K562 (cell line): Measurements from ENCODE around the gene AGMO. TPM values are rescaled to one million over a fixed set of nuclear protein-coding genes. Genes with fewer than 3 reads are reported as not detected.

Source experiments
- ATAC-seq: fragments of 200-7000 bp; cut with Tn5 transposase; 3 replicates; pipeline ENCODE4 v1.9.1; 2020; ENCODE audit warnings: moderate library complexity
- BruUV-seq: library from RNA; stranded (reverse); fragments of 400-500 nt; replicated peaks from 2 replicates; lab custom pipeline; 2021; lab: Mats Ljungman, UMichigan
- CTCF ChIA-PET: fragments of 300-600 bp; formaldehyde crosslinking; extraction: SDS; loops from one replicate; lab custom pipeline; 2021; ENCODE audit warnings: low intra/inter-chr PET ratio; lab: Yijun Ruan, JAX
- POLR2A ChIA-PET: fragments of 300-600, 350-650 bp; sonication (Branson Sonifier 250); formaldehyde crosslinking; extraction: SDS; loops from one replicate; lab custom pipeline; 2021; ENCODE audit warnings: antibody characterized with exemption, inconsistent platforms; lab: Yijun Ruan, JAX
- DNase-seq, 4 experiments: peaks; one replicate each; pipeline versions ENCODE4 v3.0.0 to v3.0.0-alpha.2; 2011 to 2018; ENCODE audit warnings: low spot score in 3 of 4, mixed read lengths in 3 of 4; ENCODE audit errors: extremely low read depth in 1 of 4
- FAIRE-seq: peaks from 2 replicates; lab custom pipeline; 2011; peaks lifted over from hg19 to GRCh38; lab: Jason Lieb, UNC
- H2AFZ ChIP-seq: 2 replicates; pipeline ENCODE4 v1.6.0; 2011; ENCODE audit warnings: low read depth, low read length, control low read depth, inconsistent platforms
- H3K27ac ChIP-seq: fragments of 200-600 bp; 3 replicates; pipeline ENCODE4 v1.8.0; 2011; ENCODE audit warnings: low read depth, mild to moderate bottlenecking, control low read depth, inconsistent platforms, low read length, moderate library complexity, mixed read lengths; ENCODE audit errors: extremely low read depth
- H3K27me3 ChIP-seq, 2 experiments: fragments of 300-600 bp in 1 of 2; 2 replicates in 1 of 2; 3 replicates in 1 of 2; pipeline versions ENCODE4 v1.6.0 to v1.8.0; 2011; ENCODE audit warnings: inconsistent platforms in 2 of 2, low read length in 2 of 2, mild to moderate bottlenecking in 1 of 2, mixed read lengths in 1 of 2, moderate library complexity in 1 of 2; ENCODE audit not compliant: control insufficient read depth in 2 of 2, insufficient read depth in 2 of 2
- H3K36me3 ChIP-seq: fragments of 300-600 bp; 3 replicates; pipeline ENCODE4 v1.8.0; 2011; ENCODE audit warnings: mild to moderate bottlenecking, low read length, inconsistent platforms; ENCODE audit not compliant: control insufficient read depth, insufficient read depth
- H3K4me1 ChIP-seq, 2 experiments: fragments of 200-600 bp in 1 of 2; replicated peaks in 1 of 2; 2 replicates in 1 of 2; 3 replicates in 1 of 2; pipeline versions ENCODE4 v1.5.1 to v1.8.0; 2011; ENCODE audit warnings: inconsistent platforms in 2 of 2, low read length in 2 of 2, mild to moderate bottlenecking in 1 of 2, mixed read lengths in 1 of 2, moderate library complexity in 1 of 2; ENCODE audit not compliant: control insufficient read depth in 2 of 2, insufficient read depth in 2 of 2
- H3K4me2 ChIP-seq: 2 replicates; pipeline ENCODE4 v1.6.1; 2011; ENCODE audit warnings: low read length, control low read depth, inconsistent platforms, mixed read lengths; ENCODE audit not compliant: insufficient read depth
- H3K4me3 ChIP-seq: fragments of 200-600 bp; sonication (generic), shearing (Covaris generic); 2 replicates; pipeline ENCODE4 v1.5.1; 2016; ENCODE audit warnings: control low read depth, inconsistent platforms
- H3K79me2 ChIP-seq: fragments of 200-600 bp; 3 replicates; pipeline ENCODE4 v1.8.0; 2011; ENCODE audit warnings: low read length, inconsistent platforms; ENCODE audit not compliant: control insufficient read depth, insufficient read depth
- H3K9ac ChIP-seq, 2 experiments: 2 replicates each; pipeline versions ENCODE4 v1.6.0 to v1.6.1; 2011; ENCODE audit warnings: low read depth in 2 of 2, low read length in 2 of 2, control low read depth in 1 of 2, inconsistent platforms in 1 of 2, mild to moderate bottlenecking in 1 of 2, mixed read lengths in 1 of 2; ENCODE audit not compliant: insufficient read depth in 1 of 2
- H3K9me1 ChIP-seq: one replicate; pipeline ENCODE4 v1.6.0; 2011; ENCODE audit warnings: inconsistent platforms, mild to moderate bottlenecking, low read length, moderate library complexity; ENCODE audit not compliant: control insufficient read depth, insufficient read depth
- H3K9me3 ChIP-seq: replicated peaks from 2 replicates; pipeline ENCODE4 v1.5.1; 2011; ENCODE audit warnings: low read depth, low read length, inconsistent platforms; ENCODE audit not compliant: control insufficient read depth, insufficient read depth
- H4K20me1 ChIP-seq: replicated peaks from 2 replicates; pipeline ENCODE4 v1.6.1; 2011; ENCODE audit warnings: low read length, inconsistent platforms, mixed read lengths; ENCODE audit not compliant: control insufficient read depth, insufficient read depth
- POLR2H ChIP-seq: IDR thresholded peaks from 2 replicates; pipeline ENCODE4 v1.6.1; 2016; ENCODE audit warnings: missing genetic modification characterization, low read depth, mild to moderate bottlenecking, control low read depth, missing compliant biosample characterization, moderate library complexity
- PPARD ChIP-seq: fragments of 250-450 bp; sonication (Bioruptor Pico); IDR thresholded peaks from 2 replicates; pipeline ENCODE4 v1.8.0; 2022; ENCODE audit warnings: inconsistent platforms, mild to moderate bottlenecking, moderate library complexity
- RUNX1 ChIP-seq: sonication (generic); IDR thresholded peaks from 2 replicates; pipeline ENCODE4 v1.6.1; 2016; ENCODE audit warnings: antibody characterized with exemption, low read depth
- ZNF124 ChIP-seq: sonication (generic); formaldehyde crosslinking; IDR thresholded peaks from 2 replicates; pipeline ENCODE4 v1.8.1; 2022; ENCODE audit warnings: missing genetic modification reagents
- ZNF23 ChIP-seq: fragments of 250-450 bp; sonication (Bioruptor Pico); IDR thresholded peaks from 2 replicates; pipeline ENCODE4 v1.4.0; 2020; ENCODE audit warnings: mild to moderate bottlenecking
- WGBS: fragments of 100-300 bp; shearing (Covaris generic); methylation state at CpG from one replicate; pipeline ENCODE4 v1.1.6; 2016; ENCODE audit warnings: low coverage, mixed read lengths; ENCODE audit not compliant: insufficient coverage; ENCODE audit errors: missing lambda C conversion rate; 5-methylcytosine and 5-hydroxymethylcytosine counted together
- in situ Hi-C: fragments of 300-500 bp; cut with MboI; formaldehyde crosslinking; loops from 4 replicates; pipeline ENCODE4 v1.15.0; 2018; ENCODE audit warnings: inconsistent platforms, mixed read lengths
- intact Hi-C: fragments of 100-400 bp; cut with micrococcal nuclease; formaldehyde crosslinking; loops from 2 replicates; pipeline ENCODE4 v1.14.2; 2022
- polyA plus RNA-seq, 8 experiments: library from polyadenylated mRNA; depleted of rRNA in 4 of 8; stranded (reverse) in 5 of 8; unstranded in 3 of 8; fragments of >200 nt; fragmentation: Nextera tagmentation in 2 of 8; fragmentation: Illumina TruSeq in 1 of 8; extraction: Ambion mirVana in 2 of 8; extraction: Trizol in 1 of 8; gene quantifications; 2 replicates each; pipeline versions ENCODE4 v1.2.1 to v1.2.3, GENCODE V29; 2011 to 2014; ENCODE audit warnings: inconsistent platforms in 1 of 8, missing spikeins in 1 of 8
- total RNA-seq, 7 experiments: library from RNA; depleted of rRNA in 6 of 7; stranded (reverse); fragments of >200 nt in 6 of 7; fragmentation: Illumina TruSeq in 2 of 7; extraction: Trizol in 2 of 7; gene quantifications; 2 replicates each; pipeline versions ENCODE4 v1.2.1 to v1.2.3, GENCODE V29; 2011 to 2021; ENCODE audit warnings: low replicate concordance in 1 of 7
- TF ChIP-seq, protein P1 (sequence below): fragments of 200-800 bp; sonication (Bioruptor generic); IDR thresholded peaks from 2 replicates; pipeline ENCODE4 v1.6.1; 2016; ENCODE audit warnings: missing genetic modification characterization, missing compliant biosample characterization

The AGMO gene
- total and polyA plus RNA-seq, 9 of the 15 experiments (the other 6 are each of a cell fraction or from before 2014, with no cell fraction given), result 0.30 to 1.4 (median 0.69) TPM; not detected in 1

GRCh38 chr7:15314922-15315321 is 246.9 kb downstream of the AGMO start:
- no peak overlapping the region for H3K9ac ChIP-seq
- WGBS, result 5% methylated on average over 5 of the region's 5 CpGs
- FAIRE-seq (no peak), ATAC-seq (no peak), DNase-seq (no peak)
- no peak overlapping the region for H3K4me3 ChIP-seq
- H3K27me3 ChIP-seq, result no peaks in the 10 kb centered on the region
- no TSS peak for BruUV-seq
- no peaks in the 10 kb centered on the region for H3K9me1 ChIP-seq
- H3K4me2 ChIP-seq, result no peak overlapping the region
- TF ChIP-seq ZNF23 (CRISPR knock-in tag) (no peak), POLR2H (no peak), RUNX1 (no peak), ZNF124 (CRISPR knock-in tag) (no peak), PPARD (CRISPR knock-in tag) (no peak)
- TF ChIP-seq, protein P1, sequence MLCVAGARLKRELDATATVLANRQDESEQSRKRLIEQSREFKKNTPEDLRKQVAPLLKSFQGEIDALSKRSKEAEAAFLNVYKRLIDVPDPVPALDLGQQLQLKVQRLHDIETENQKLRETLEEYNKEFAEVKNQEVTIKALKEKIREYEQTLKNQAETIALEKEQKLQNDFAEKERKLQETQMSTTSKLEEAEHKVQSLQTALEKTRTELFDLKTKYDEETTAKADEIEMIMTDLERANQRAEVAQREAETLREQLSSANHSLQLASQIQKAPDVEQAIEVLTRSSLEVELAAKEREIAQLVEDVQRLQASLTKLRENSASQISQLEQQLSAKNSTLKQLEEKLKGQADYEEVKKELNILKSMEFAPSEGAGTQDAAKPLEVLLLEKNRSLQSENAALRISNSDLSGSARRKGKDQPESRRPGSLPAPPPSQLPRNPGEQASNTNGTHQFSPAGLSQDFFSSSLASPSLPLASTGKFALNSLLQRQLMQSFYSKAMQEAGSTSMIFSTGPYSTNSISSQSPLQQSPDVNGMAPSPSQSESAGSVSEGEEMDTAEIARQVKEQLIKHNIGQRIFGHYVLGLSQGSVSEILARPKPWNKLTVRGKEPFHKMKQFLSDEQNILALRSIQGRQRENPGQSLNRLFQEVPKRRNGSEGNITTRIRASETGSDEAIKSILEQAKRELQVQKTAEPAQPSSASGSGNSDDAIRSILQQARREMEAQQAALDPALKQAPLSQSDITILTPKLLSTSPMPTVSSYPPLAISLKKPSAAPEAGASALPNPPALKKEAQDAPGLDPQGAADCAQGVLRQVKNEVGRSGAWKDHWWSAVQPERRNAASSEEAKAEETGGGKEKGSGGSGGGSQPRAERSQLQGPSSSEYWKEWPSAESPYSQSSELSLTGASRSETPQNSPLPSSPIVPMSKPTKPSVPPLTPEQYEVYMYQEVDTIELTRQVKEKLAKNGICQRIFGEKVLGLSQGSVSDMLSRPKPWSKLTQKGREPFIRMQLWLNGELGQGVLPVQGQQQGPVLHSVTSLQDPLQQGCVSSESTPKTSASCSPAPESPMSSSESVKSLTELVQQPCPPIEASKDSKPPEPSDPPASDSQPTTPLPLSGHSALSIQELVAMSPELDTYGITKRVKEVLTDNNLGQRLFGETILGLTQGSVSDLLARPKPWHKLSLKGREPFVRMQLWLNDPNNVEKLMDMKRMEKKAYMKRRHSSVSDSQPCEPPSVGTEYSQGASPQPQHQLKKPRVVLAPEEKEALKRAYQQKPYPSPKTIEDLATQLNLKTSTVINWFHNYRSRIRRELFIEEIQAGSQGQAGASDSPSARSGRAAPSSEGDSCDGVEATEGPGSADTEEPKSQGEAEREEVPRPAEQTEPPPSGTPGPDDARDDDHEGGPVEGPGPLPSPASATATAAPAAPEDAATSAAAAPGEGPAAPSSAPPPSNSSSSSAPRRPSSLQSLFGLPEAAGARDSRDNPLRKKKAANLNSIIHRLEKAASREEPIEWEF (CRISPR knock-in tag), result no peak
- H3K79me2 ChIP-seq, result no peaks in the 10 kb centered on the region
- intact Hi-C loops (no loop called here), in situ Hi-C loops (loop anchor here (25.0 kb wide), 1 partner anchor 747 kb away; no protein-coding TSS in a partner anchor)
- H3K36me3 ChIP-seq, result no peaks in the 10 kb centered on the region
- no peaks in the 10 kb centered on the region; the same call in 1 of the 2 replicates for H3K9me3 ChIP-seq
- POLR2A ChIA-PET, result no interaction called here
- CTCF ChIA-PET, result no interaction called here
- no peak overlapping the region for H3K27ac ChIP-seq
- no peaks in the 10 kb centered on the region for H4K20me1 ChIP-seq
- no peak overlapping the region for H2AFZ ChIP-seq
- no peaks in the 10 kb centered on the region for H3K4me1 ChIP-seq
